Measurements from ENCODE around the gene HIVEP1.
A peak's percentile ranks its signal among the peaks of the same experiment; 100 is the strongest.

DNA sequence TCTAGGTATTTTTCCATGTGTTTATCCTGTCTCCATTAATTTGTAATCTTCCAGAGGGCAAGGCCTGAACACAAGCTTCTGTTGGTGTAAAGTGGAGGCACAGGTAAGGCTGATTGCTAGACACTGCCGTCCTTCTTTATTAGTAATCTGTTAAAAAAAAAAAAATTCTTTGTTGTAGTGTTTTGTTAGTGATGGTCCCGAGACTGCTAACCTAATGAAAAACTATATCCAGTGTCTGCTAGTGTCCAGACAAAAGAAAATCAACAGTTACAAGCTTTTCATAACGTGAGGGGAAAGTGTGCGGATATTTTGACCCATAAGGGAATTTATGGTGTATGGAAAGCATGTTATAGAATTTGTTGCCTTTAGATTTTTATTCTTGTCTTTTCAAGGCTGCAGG lies 4.2 kb upstream of the HIVEP1 start:
- no peak for TF ChIP-seq HMG20A (CRISPR knock-in tag; IDR thresholded peaks at IDR 0.05; ENCODE audit: borderline replicate concordance)
- TF ChIP-seq CBX2 (IDR thresholded peaks at IDR 0.05; ENCODE audit: low read depth, low read length): 0 out of 2 replicates have a peak, but pooled peaks have one; percentile 73
- TF ChIP-seq CBX2 (CRISPR knock-in tag; IDR thresholded peaks at IDR 0.05; ENCODE audit: low read depth): no peak
- TF ChIP-seq ZNF350 (CRISPR knock-in tag; IDR thresholded peaks at IDR 0.05; ENCODE audit: borderline replicate concordance, low read depth): no peak
- no peak for TF ChIP-seq ETV5 (CRISPR knock-in tag; IDR thresholded peaks at IDR 0.05; ENCODE audit: borderline replicate concordance)
- TF ChIP-seq, protein P1, sequence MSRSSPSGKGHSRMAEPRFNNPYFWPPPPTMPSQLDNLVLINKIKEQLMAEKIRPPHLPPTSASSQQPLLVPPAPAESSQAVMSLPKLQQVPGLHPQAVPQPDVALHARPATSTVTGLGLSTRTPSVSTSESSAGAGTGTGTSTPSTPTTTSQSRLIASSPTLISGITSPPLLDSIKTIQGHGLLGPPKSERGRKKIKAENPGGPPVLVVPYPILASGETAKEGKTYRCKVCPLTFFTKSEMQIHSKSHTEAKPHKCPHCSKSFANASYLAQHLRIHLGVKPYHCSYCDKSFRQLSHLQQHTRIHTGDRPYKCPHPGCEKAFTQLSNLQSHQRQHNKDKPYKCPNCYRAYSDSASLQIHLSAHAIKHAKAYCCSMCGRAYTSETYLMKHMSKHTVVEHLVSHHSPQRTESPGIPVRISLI (CRISPR knock-in tag; IDR thresholded peaks at IDR 0.05; ENCODE audit: borderline replicate concordance): no peak
- TF ChIP-seq, protein P2, sequence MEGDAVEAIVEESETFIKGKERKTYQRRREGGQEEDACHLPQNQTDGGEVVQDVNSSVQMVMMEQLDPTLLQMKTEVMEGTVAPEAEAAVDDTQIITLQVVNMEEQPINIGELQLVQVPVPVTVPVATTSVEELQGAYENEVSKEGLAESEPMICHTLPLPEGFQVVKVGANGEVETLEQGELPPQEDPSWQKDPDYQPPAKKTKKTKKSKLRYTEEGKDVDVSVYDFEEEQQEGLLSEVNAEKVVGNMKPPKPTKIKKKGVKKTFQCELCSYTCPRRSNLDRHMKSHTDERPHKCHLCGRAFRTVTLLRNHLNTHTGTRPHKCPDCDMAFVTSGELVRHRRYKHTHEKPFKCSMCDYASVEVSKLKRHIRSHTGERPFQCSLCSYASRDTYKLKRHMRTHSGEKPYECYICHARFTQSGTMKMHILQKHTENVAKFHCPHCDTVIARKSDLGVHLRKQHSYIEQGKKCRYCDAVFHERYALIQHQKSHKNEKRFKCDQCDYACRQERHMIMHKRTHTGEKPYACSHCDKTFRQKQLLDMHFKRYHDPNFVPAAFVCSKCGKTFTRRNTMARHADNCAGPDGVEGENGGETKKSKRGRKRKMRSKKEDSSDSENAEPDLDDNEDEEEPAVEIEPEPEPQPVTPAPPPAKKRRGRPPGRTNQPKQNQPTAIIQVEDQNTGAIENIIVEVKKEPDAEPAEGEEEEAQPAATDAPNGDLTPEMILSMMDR (CRISPR knock-in tag; IDR thresholded peaks at IDR 0.05): no peak
- TF ChIP-seq ZNF383 (CRISPR knock-in tag; IDR thresholded peaks at IDR 0.05; ENCODE audit: borderline replicate concordance): no peak
- TF ChIP-seq, protein P3, sequence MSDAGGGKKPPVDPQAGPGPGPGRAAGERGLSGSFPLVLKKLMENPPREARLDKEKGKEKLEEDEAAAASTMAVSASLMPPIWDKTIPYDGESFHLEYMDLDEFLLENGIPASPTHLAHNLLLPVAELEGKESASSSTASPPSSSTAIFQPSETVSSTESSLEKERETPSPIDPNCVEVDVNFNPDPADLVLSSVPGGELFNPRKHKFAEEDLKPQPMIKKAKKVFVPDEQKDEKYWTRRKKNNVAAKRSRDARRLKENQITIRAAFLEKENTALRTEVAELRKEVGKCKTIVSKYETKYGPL (CRISPR knock-in tag; IDR thresholded peaks at IDR 0.05): no peak
- no peak for TF ChIP-seq JUN (CRISPR knock-in tag; IDR thresholded peaks at IDR 0.05)
- no peak for TF ChIP-seq ZNF678 (CRISPR knock-in tag; IDR thresholded peaks at IDR 0.05)
- TF ChIP-seq, protein P4, sequence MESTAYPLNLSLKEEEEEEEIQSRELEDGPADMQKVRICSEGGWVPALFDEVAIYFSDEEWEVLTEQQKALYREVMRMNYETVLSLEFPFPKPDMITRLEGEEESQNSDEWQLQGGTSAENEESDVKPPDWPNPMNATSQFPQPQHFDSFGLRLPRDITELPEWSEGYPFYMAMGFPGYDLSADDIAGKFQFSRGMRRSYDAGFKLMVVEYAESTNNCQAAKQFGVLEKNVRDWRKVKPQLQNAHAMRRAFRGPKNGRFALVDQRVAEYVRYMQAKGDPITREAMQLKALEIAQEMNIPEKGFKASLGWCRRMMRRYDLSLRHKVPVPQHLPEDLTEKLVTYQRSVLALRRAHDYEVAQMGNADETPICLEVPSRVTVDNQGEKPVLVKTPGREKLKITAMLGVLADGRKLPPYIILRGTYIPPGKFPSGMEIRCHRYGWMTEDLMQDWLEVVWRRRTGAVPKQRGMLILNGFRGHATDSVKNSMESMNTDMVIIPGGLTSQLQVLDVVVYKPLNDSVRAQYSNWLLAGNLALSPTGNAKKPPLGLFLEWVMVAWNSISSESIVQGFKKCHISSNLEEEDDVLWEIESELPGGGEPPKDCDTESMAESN (CRISPR knock-in tag; conservative IDR thresholded peaks at IDR 0.05): no peak
- TF ChIP-seq, protein P5, sequence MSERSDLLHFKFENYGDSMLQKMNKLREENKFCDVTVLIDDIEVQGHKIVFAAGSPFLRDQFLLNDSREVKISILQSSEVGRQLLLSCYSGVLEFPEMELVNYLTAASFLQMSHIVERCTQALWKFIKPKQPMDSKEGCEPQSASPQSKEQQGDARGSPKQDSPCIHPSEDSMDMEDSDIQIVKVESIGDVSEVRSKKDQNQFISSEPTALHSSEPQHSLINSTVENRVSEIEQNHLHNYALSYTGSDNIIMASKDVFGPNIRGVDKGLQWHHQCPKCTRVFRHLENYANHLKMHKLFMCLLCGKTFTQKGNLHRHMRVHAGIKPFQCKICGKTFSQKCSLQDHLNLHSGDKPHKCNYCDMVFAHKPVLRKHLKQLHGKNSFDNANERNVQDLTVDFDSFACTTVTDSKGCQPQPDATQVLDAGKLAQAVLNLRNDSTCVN (CRISPR knock-in tag; IDR thresholded peaks at IDR 0.05; ENCODE audit: borderline replicate concordance): no peak

Measured in HepG2 (cell line).